ENCODE measurements around the gene SUPT4H1. TPM values are rescaled to one million over a fixed set of nuclear protein-coding genes. Genes with fewer than 3 reads are reported as not detected.

The SUPT4H1 gene
- total RNA-seq, 1 donor from 2014 or later: 95.7 TPM

DNA sequence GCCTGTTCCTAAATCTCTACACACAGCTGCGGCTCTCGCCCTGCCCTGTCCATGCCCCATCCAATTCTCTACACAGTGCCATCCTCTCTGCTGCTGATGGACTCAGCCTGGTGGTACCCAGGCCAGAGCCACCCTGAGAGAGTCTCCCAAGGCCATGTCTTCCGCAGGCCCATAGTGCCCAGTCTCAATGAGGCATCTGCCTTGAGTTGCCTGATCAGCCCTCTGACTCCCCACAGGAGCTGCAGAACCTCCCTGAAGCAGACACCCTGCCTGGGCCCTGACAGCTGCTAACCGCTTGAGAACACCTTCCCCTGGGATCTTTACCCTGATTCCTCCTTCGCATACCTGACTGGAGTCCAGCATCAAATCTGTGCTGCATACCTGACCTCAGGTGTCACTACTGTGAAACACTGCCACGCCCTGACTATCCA is 36.7 kb downstream of the SUPT4H1 start:
- Mint-ChIP-seq H3K4me3 (ENCODE audit: low read depth) (no peak overlapping the region), H3K27ac (no peak overlapping the region), H3K36me3 (ENCODE audit: insufficient read depth) (peaks cover 3% of the 10 kb centered on the region), H3K27me3 (no peaks in the 10 kb centered on the region), H3K4me1 (ENCODE audit: low read depth) (no peaks in the 10 kb centered on the region), H3K9me3 (ENCODE audit: low read depth) (no peaks in the 10 kb centered on the region)
- no peak for DNase-seq (ENCODE audit: low spot score, unreplicated experiment)
- TF ChIP-seq, protein P1, sequence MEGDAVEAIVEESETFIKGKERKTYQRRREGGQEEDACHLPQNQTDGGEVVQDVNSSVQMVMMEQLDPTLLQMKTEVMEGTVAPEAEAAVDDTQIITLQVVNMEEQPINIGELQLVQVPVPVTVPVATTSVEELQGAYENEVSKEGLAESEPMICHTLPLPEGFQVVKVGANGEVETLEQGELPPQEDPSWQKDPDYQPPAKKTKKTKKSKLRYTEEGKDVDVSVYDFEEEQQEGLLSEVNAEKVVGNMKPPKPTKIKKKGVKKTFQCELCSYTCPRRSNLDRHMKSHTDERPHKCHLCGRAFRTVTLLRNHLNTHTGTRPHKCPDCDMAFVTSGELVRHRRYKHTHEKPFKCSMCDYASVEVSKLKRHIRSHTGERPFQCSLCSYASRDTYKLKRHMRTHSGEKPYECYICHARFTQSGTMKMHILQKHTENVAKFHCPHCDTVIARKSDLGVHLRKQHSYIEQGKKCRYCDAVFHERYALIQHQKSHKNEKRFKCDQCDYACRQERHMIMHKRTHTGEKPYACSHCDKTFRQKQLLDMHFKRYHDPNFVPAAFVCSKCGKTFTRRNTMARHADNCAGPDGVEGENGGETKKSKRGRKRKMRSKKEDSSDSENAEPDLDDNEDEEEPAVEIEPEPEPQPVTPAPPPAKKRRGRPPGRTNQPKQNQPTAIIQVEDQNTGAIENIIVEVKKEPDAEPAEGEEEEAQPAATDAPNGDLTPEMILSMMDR (IDR thresholded peaks at IDR 0.05; ENCODE audit: unreplicated experiment): no peak

DNA sequence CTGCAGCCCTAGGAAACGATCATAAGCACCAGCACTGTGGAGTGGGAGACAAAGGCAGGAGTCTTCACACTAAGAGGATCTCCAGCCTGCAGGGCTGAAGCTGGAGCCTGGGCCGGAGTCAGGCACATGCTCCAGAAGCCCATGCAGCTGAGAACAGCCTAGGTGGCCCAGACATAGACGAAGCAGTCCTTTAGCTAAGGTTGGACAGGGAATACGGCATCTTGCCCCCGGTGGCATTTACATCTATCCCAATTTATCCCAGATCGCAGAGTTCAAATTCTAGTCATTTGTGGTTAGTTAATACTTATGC is 37.3 kb downstream of the SUPT4H1 start:
- Mint-ChIP-seq H3K9me3 (ENCODE audit: low read depth) (no peaks in the 10 kb centered on the region), H3K36me3 (ENCODE audit: insufficient read depth) (peaks cover 3% of the 10 kb centered on the region), H3K27me3 (no peaks in the 10 kb centered on the region), H3K27ac (no peak overlapping the region), H3K4me3 (ENCODE audit: low read depth) (no peak overlapping the region), H3K4me1 (ENCODE audit: low read depth) (no peaks in the 10 kb centered on the region)
- no peak for DNase-seq (ENCODE audit: low spot score, unreplicated experiment)
- TF ChIP-seq, protein P1 (IDR thresholded peaks at IDR 0.05; ENCODE audit: unreplicated experiment): no peak

DNA sequence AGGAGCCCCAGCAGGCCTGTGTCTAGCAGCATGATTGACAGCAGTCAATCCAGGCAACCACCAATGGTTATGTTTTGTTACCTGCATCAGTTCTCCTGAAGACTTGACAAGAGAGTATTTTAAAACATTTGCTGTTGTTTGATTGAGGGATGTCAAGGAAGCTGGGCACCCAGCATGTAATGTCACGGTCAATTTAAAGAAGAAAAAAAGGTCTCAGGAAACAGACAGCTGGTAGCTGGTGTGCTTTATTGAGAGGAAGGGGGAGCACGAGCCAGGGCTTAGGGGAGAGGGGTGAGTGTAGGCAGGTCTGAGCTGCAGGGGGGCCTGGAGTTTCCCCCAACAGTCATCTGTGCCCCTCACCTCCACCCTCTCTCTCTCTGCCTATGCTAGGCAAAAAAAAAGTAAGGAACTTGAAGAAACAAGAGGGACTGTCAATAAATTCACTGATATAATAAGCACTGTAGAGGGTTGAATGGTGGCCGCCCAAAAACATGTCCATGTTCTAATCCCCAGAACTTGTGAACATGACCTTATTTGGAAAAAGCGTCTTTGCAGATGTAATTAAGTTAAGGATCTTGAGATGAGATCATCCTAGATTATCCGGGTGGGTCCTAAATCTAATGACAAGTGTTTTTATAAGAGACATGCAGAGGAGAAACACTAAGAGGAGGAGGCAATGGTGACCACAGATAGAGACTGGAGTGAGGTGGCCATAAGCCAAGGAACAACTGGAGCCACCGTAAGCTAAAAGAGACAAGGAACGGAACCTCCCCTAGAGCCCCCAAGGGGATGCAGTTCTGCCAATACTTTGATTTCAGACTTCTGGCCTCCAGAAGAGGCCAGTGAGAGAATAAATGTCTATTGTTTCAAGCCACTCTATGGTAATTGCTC is 37.9 kb downstream of the SUPT4H1 start:
- Mint-ChIP-seq H3K27ac (no peak overlapping the region), H3K9me3 (ENCODE audit: low read depth) (no peaks in the 10 kb centered on the region), H3K4me3 (ENCODE audit: low read depth) (no peak overlapping the region), H3K4me1 (ENCODE audit: low read depth) (no peaks in the 10 kb centered on the region), H3K27me3 (no peaks in the 10 kb centered on the region), H3K36me3 (ENCODE audit: insufficient read depth) (peaks cover 3% of the 10 kb centered on the region)
- TF ChIP-seq, protein P1 (IDR thresholded peaks at IDR 0.05; ENCODE audit: unreplicated experiment): no peak
- DNase-seq (ENCODE audit: low spot score, unreplicated experiment): no peak

DNA sequence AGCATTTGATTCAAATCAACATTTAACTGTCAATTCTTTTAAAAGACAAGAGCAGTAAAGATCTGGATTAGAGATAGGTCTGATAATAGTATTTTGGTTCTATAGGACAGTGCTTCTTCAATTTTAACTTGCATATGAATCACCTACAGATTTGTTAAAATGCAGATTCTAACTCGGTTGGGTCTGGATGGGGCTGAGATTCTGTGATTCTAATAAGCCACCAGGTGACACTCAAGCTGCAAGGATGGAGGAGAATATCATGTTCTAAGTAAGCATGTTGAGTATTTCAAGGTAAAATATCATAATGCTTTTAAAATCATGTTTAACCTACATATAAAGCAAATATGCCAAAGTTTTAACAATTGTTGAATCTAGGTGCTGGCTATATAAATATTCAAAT is 39.2 kb downstream of the SUPT4H1 start:
- TF ChIP-seq, protein P1 (IDR thresholded peaks at IDR 0.05; ENCODE audit: unreplicated experiment): no peak
- H3K36me3 Mint-ChIP-seq (ENCODE audit: insufficient read depth): peaks cover 3% of the 10 kb centered on the region
- no peaks in the 10 kb centered on the region for H3K9me3 Mint-ChIP-seq (ENCODE audit: low read depth)
- H3K27me3 Mint-ChIP-seq: no peaks in the 10 kb centered on the region
- no peak for DNase-seq (ENCODE audit: low spot score, unreplicated experiment)
- H3K27ac Mint-ChIP-seq: no peak overlapping the region
- no peaks in the 10 kb centered on the region for H3K4me1 Mint-ChIP-seq (ENCODE audit: low read depth)
- no peak overlapping the region for H3K4me3 Mint-ChIP-seq (ENCODE audit: low read depth)

DNA sequence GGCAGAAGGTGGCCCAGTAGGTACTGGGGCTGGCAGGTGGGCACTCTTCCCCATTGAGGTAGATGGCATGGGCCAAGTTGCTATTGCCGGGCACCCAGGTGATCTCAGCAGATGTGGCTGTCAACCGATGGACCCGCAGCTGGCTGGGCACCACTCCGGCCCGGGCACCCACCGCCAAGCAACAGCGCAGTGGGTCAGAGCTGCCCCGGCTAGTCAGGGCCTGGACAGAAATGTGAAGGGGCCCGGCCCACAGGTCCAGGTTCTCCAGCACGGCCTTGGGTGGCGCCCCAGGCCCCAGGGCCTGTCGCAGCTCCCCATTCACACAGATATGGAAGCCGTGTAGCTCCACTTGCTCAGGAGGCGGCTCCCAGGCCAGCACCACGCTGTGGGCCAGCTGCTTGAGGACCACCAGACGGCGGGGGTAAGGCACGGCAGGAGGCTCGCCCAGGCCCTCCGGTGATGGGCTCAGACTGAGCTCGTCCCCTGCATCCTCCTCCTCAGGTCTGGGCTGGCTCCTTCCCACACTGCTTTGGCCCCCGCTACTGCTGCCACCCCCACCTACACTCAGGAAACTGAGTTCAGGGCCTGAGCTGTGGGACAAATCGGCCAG is 39.9 kb downstream of the SUPT4H1 start:
- TF ChIP-seq, protein P1 (IDR thresholded peaks at IDR 0.05; ENCODE audit: unreplicated experiment): no peak
- peak; percentile 8 for DNase-seq (ENCODE audit: low spot score, unreplicated experiment)
- Mint-ChIP-seq H3K36me3 (ENCODE audit: insufficient read depth) (no peaks in the 10 kb centered on the region), H3K27ac (no peak overlapping the region), H3K4me1 (ENCODE audit: low read depth) (no peaks in the 10 kb centered on the region), H3K4me3 (ENCODE audit: low read depth) (no peak overlapping the region), H3K9me3 (ENCODE audit: low read depth) (no peaks in the 10 kb centered on the region), H3K27me3 (no peaks in the 10 kb centered on the region)
